Kidney tubule cell (primary cell): Measurements from ENCODE around the gene PANK4.
A peak's percentile ranks its signal among the peaks of the same experiment; 100 is the strongest.

Source experiments
- DNase-seq: peaks from one replicate; pipeline ENCODE4 v3.0.0-alpha.2; 2018; ENCODE audit warnings: low spot score

PANK4 gene

GRCh38 chr1:2528966-2529783 is 2.8 kb upstream of the PANK4 start:
- no peak for DNase-seq

- no peak for DNase-seq
Observed at GRCh38 chr1:2528611-2528965, 2.2 kb upstream of the PANK4 start.

GRCh38 chr1:2528016-2528415 is 1.6 kb upstream of the PANK4 start:
- no peak for DNase-seq

- DNase-seq, result no peak
Observed at GRCh38 chr1:2527556-2527860, 1.1 kb upstream of the PANK4 start.

- peak; percentile 46 for DNase-seq
Observed at GRCh38 chr1:2526824-2527555, 594 bp upstream of the PANK4 start.

GRCh38 chr1:2525572-2525919 is 850 bp downstream of the PANK4 start:
- no peak for DNase-seq

- DNase-seq, result no peak
Observed at GRCh38 chr1:2523891-2524609, 2.3 kb downstream of the PANK4 start.

GRCh38 chr1:2523191-2523890 is 3.1 kb downstream of the PANK4 start:
- DNase-seq, result no peak

- DNase-seq, result no peak
Observed at GRCh38 chr1:2522230-2522629, 4.2 kb downstream of the PANK4 start.

GRCh38 chr1:2520806-2521205 is 5.6 kb downstream of the PANK4 start:
- no peak for DNase-seq

GRCh38 chr1:2520206-2520605 is 6.2 kb downstream of the PANK4 start:
- DNase-seq, result no peak

GRCh38 chr1:2519729-2520128 is 6.7 kb downstream of the PANK4 start:
- no peak for DNase-seq

- DNase-seq, result no peak
Observed at GRCh38 chr1:2519029-2519685, 7.2 kb downstream of the PANK4 start.

GRCh38 chr1:2518528-2518927 is 7.9 kb downstream of the PANK4 start:
- DNase-seq, result no peak

- no peak for DNase-seq
Observed at GRCh38 chr1:2517966-2518365, 8.4 kb downstream of the PANK4 start.

- no peak for DNase-seq
Observed at GRCh38 chr1:2516946-2517345, 9.4 kb downstream of the PANK4 start.

- DNase-seq, result no peak
Observed at GRCh38 chr1:2516124-2516523, 10.3 kb downstream of the PANK4 start.

GRCh38 chr1:2515763-2516080 is 10.7 kb downstream of the PANK4 start:
- no peak for DNase-seq

- no peak for DNase-seq
Observed at GRCh38 chr1:2514863-2515762, 11.3 kb downstream of the PANK4 start.

- no peak for DNase-seq
Observed at GRCh38 chr1:2513939-2514652, 12.3 kb downstream of the PANK4 start.
